Endothelial cell of umbilical vein (primary cell): Measurements from ENCODE around the gene RASSF6. TPM values are rescaled to one million over a fixed set of nuclear protein-coding genes. Genes with fewer than 3 reads are reported as not detected.

ENCODE experiments used
- BruUV-seq: library from RNA; stranded (reverse); fragments of 400-500 nt; replicated peaks from 2 replicates; lab custom pipeline; 2021; lab: Mats Ljungman, UMichigan
- CTCF ChIA-PET: fragments of 300-600, 350-600 bp; sonication (Branson Sonifier 250); formaldehyde crosslinking; loops from one replicate; lab custom pipeline; 2021; ENCODE audit warnings: antibody characterized with exemption, inconsistent platforms; lab: Charles Lee
- POLR2A ChIA-PET: fragments of 300-600, 350-600 bp; sonication (Branson Sonifier 250); formaldehyde crosslinking; loops from one replicate; lab custom pipeline; 2021; ENCODE audit warnings: antibody characterized with exemption, inconsistent platforms; lab: Charles Lee
- DNase-seq: peaks from one replicate; pipeline ENCODE4 v3.0.0-alpha.2; 2011; ENCODE audit warnings: low read depth, low spot score
- FAIRE-seq: peaks from 2 replicates; lab custom pipeline; 2011; peaks lifted over from hg19 to GRCh38; lab: Jason Lieb, UNC
- H2AFZ ChIP-seq: 2 replicates; pipeline ENCODE4 v1.6.0; 2012; ENCODE audit warnings: low read depth, low read length, control low read depth, inconsistent platforms
- H3K27ac ChIP-seq: 2 replicates; pipeline ENCODE4 v1.5.1; 2011; ENCODE audit warnings: low read depth, mild to moderate bottlenecking, control low read depth, low read length, moderate library complexity; ENCODE audit not compliant: insufficient read depth
- H3K27me3 ChIP-seq, 2 experiments: 2 replicates each; pipeline versions ENCODE4 v1.6.0 to v1.6.1; 2011; ENCODE audit warnings: low read length in 2 of 2, mixed read lengths in 1 of 2; ENCODE audit not compliant: control insufficient read depth in 2 of 2, insufficient read depth in 2 of 2
- H3K36me3 ChIP-seq, 2 experiments: 2 replicates in 1 of 2; 3 replicates in 1 of 2; pipeline ENCODE4 v1.5.1; 2011; ENCODE audit warnings: low read length in 2 of 2, mild to moderate bottlenecking in 1 of 2, moderate library complexity in 1 of 2; ENCODE audit not compliant: control insufficient read depth in 2 of 2, insufficient read depth in 2 of 2; ENCODE audit errors: extremely low read depth in 1 of 2
- H3K4me1 ChIP-seq: 3 replicates; pipeline ENCODE4 v1.5.1; 2011; ENCODE audit warnings: mild to moderate bottlenecking, low read length; ENCODE audit not compliant: control insufficient read depth, insufficient read depth; ENCODE audit errors: extremely low read depth
- H3K4me2 ChIP-seq: 2 replicates; pipeline ENCODE4 v1.6.1; 2011; ENCODE audit warnings: low read length, control low read depth, mixed read lengths; ENCODE audit not compliant: insufficient read depth
- H3K4me3 ChIP-seq, 3 experiments: fragments of 200-600 bp in 1 of 3; sonication (generic), shearing (Covaris generic) in 1 of 3; replicated peaks in 1 of 3; 2 replicates each; pipeline ENCODE4 v1.5.1; 2011 to 2016; ENCODE audit warnings: control low read depth in 3 of 3, low read length in 3 of 3, mild to moderate bottlenecking in 2 of 3, inconsistent platforms in 1 of 3, low read depth in 1 of 3, moderate library complexity in 1 of 3; ENCODE audit not compliant: insufficient read depth in 1 of 3
- H3K79me2 ChIP-seq: 2 replicates; pipeline ENCODE4 v1.6.0; 2012; ENCODE audit warnings: low read length, inconsistent platforms; ENCODE audit not compliant: control insufficient read depth, insufficient read depth
- H3K9ac ChIP-seq: replicated peaks from 2 replicates; pipeline ENCODE3; 2011; ENCODE audit warnings: low read length, control low read depth; ENCODE audit not compliant: insufficient read depth; ENCODE audit errors: extremely low read depth
- H3K9me1 ChIP-seq: replicated peaks from 3 replicates; pipeline ENCODE4 v1.6.0; 2011; ENCODE audit warnings: mild to moderate bottlenecking, low read length; ENCODE audit not compliant: control insufficient read depth, insufficient read depth; ENCODE audit errors: extremely low read depth
- H3K9me3 ChIP-seq: replicated peaks from 2 replicates; pipeline ENCODE4 v1.5.1; 2012; ENCODE audit warnings: low read length, inconsistent platforms; ENCODE audit not compliant: control insufficient read depth, insufficient read depth
- H4K20me1 ChIP-seq: replicated peaks from 2 replicates; pipeline ENCODE3; 2011; ENCODE audit warnings: mild to moderate bottlenecking, low read length; ENCODE audit not compliant: control insufficient read depth, insufficient read depth; ENCODE audit errors: extremely low read depth
- CTCF ChIP-seq, 2 donors: IDR thresholded peaks; 1 replicate in 1 of 2; 2 replicates in 1 of 2; pipeline ENCODE4 v1.5.1; 2011; ENCODE audit warnings: low read length in 2 of 2, mild to moderate bottlenecking in 2 of 2, moderate library complexity in 2 of 2, control low read depth in 1 of 2, inconsistent platforms in 1 of 2, low read depth in 1 of 2; ENCODE audit not compliant: insufficient read depth in 1 of 2; ENCODE audit errors: extremely low read depth in 1 of 2
- EZH2 ChIP-seq: IDR thresholded peaks from 2 replicates; pipeline ENCODE4 v1.6.1; 2012; ENCODE audit warnings: borderline replicate concordance, low read depth, mild to moderate bottlenecking, moderate library complexity, low read length, inconsistent platforms; ENCODE audit not compliant: severe bottlenecking
- FOS ChIP-seq: IDR thresholded peaks from 2 replicates; pipeline ENCODE4 v1.6.1; 2011; ENCODE audit warnings: mild to moderate bottlenecking, low read length, moderate library complexity, borderline replicate concordance; ENCODE audit not compliant: insufficient read depth
- GATA2 ChIP-seq: IDR thresholded peaks from 2 replicates; pipeline ENCODE4 v1.7.0; 2011; ENCODE audit warnings: low read depth, mild to moderate bottlenecking, moderate library complexity, mixed read lengths, low read length; ENCODE audit not compliant: insufficient read length, insufficient read depth
- JUN ChIP-seq: IDR thresholded peaks from 2 replicates; pipeline ENCODE4 v1.6.1; 2011; ENCODE audit warnings: borderline replicate concordance, low read depth; ENCODE audit not compliant: insufficient read length, insufficient read depth
- MAX ChIP-seq: IDR thresholded peaks from 2 replicates; pipeline ENCODE4 v1.6.1; 2011; ENCODE audit not compliant: insufficient read depth, insufficient read length
- MYC ChIP-seq: IDR thresholded peaks from one replicate; pipeline ENCODE4 v1.6.1; 2011; ENCODE audit warnings: mild to moderate bottlenecking, low read depth, low read length
- POLR2A ChIP-seq: IDR thresholded peaks from 2 replicates; pipeline ENCODE4 v1.6.1; 2012; ENCODE audit warnings: low read depth, mild to moderate bottlenecking, control low read depth, low read length
- POLR2AphosphoS5 ChIP-seq: IDR thresholded peaks from 2 replicates; pipeline ENCODE4 v1.6.1; 2012; ENCODE audit warnings: low read depth, mild to moderate bottlenecking, control low read depth, low read length, moderate library complexity; ENCODE audit not compliant: insufficient read depth
- dilution Hi-C: fragments of 300-500 bp; cut with MboI; formaldehyde crosslinking; loops from one replicate; pipeline ENCODE4 v1.15.0; 2019; ENCODE audit warnings: low sequenced_read_pairs; ENCODE audit not compliant: extremely low pct_ligation_motif_present
- intact Hi-C: fragments of 100-400 bp; cut with micrococcal nuclease; formaldehyde crosslinking; loops from one replicate; pipeline ENCODE4 v1.10.0; 2022
- polyA plus RNA-seq, 4 experiments: library from polyadenylated mRNA; depleted of rRNA in 3 of 4; stranded (reverse) in 3 of 4; unstranded in 1 of 4; fragments of >200 nt; gene quantifications; 2 replicates each; pipeline versions ENCODE4 v1.2.1 to v1.2.3, GENCODE V29; 2011 to 2012; ENCODE audit warnings: missing spikeins in 1 of 4
- total RNA-seq: library from RNA; stranded (reverse); gene quantifications from 2 replicates; pipeline ENCODE4 v1.2.3, GENCODE V29; 2021

Gene RASSF6
- total and polyA plus RNA-seq, 2 donors (not counting 3 experiments of a cell fraction or from before 2014, with no cell fraction given) = not detected

GRCh38 chr4:73588613-73589012 lies 31.6 kb downstream of the RASSF6 start:
- BruUV-seq = no TSS peak
- POLR2A ChIA-PET = no interaction called here
- Histone ChIP-seq H4K20me1 (no peaks in the 10 kb centered on the region), H3K4me3 (no peak overlapping the region), H3K4me2 (no peak overlapping the region), H2AFZ (no peak overlapping the region), H3K27ac (no peak overlapping the region), H3K9ac (no peak overlapping the region), H3K79me2 (no peaks in the 10 kb centered on the region), H3K36me3 (no peaks in the 10 kb centered on the region), H3K9me3 (no peaks in the 10 kb centered on the region), H3K9me1 (peaks cover 3% of the 10 kb centered on the region), H3K4me1 (no peaks in the 10 kb centered on the region), H3K27me3 (no peaks in the 10 kb centered on the region)
- no peak for FAIRE-seq
- intact Hi-C loops = no loop called here
- no peak for DNase-seq
- CTCF ChIA-PET = interaction anchor here (1.7 to 2.4 kb wide), 3 partner anchors 15 to 547 kb away, joined by 4 to 10 read pairs (median 7); no protein-coding TSS in a partner anchor
- dilution Hi-C loops = no loop called here
- no peak for TF ChIP-seq MAX
- no peak for TF ChIP-seq FOS
- TF ChIP-seq POLR2A = no peak
- no peak for TF ChIP-seq CTCF (IDR thresholded peaks at IDR 0.05; ENCODE audit: extremely low read depth in 1 of 2, insufficient read depth in 1 of 2, low read depth in 1 of 2, low read length in 2 of 2)
- no peak for TF ChIP-seq JUN
- no peak for TF ChIP-seq POLR2AphosphoS5
- no peak for TF ChIP-seq MYC
- no peak for TF ChIP-seq GATA2
- no peak for TF ChIP-seq EZH2
